Vagina (tissue), 2 donors: ENCODE results near the gene LRRC74B. TPM values are rescaled to one million over a fixed set of nuclear protein-coding genes. Genes with fewer than 3 reads are reported as not detected.
A peak's percentile ranks its signal among the peaks of the same experiment; 100 is the strongest.
"Not testable (repeated sequence)": the region's sequence is repeated elsewhere in the genome, so short reads cannot be mapped to it uniquely, and the experiment has no call there.

Experiments
- DNase-seq, 2 donors: peaks; one replicate each; pipeline ENCODE4 v3.0.0-alpha.2; 2017; ENCODE audit errors: extremely low spot score in 2 of 2
- H3K27ac ChIP-seq: fragments of 200-600 bp; sonication (generic); one replicate; pipeline ENCODE4 v1.5.1; 2019
- H3K27me3 ChIP-seq: fragments of 200-600 bp; sonication (generic); one replicate; pipeline ENCODE4 v1.5.1; 2019
- H3K36me3 ChIP-seq, 2 donors: fragments of 200-600 bp; sonication (generic); one replicate each; pipeline ENCODE4 v1.5.1; 2017 to 2019
- H3K4me1 ChIP-seq: fragments of 200-600 bp; sonication (generic); one replicate; pipeline ENCODE4 v1.5.1; 2019
- H3K4me3 ChIP-seq, 2 donors: fragments of 200-600 bp; sonication (generic); 1 replicate in 1 of 2; 2 replicates in 1 of 2; pipeline ENCODE4 v1.5.1; 2016 to 2019
- H3K9me3 ChIP-seq: fragments of 200-600 bp; sonication (generic); one replicate; pipeline ENCODE4 v1.5.1; 2019
- CTCF ChIP-seq, 3 experiments: fragments of 450-650 bp in 2 of 3; fragments of 200-600 bp in 1 of 3; sonication (generic) in 1 of 3; IDR thresholded peaks; one replicate each; pipeline ENCODE4 v1.5.1; 2017 to 2019; ENCODE audit warnings: antibody characterized with exemption in 3 of 3, mild to moderate bottlenecking in 2 of 3, moderate library complexity in 2 of 3
- POLR2A ChIP-seq, 2 donors: fragments of 450-650 bp; IDR thresholded peaks; one replicate each; pipeline ENCODE4 v1.6.1; 2017; ENCODE audit warnings: antibody characterized with exemption in 2 of 2, mild to moderate bottlenecking in 2 of 2, moderate library complexity in 2 of 2
- POLR2AphosphoS5 ChIP-seq, 2 donors: sonication (generic); formaldehyde crosslinking; IDR thresholded peaks; one replicate each; pipeline ENCODE4 v1.9.0; 2017; ENCODE audit warnings: antibody characterized with exemption in 2 of 2, mild to moderate bottlenecking in 2 of 2, low read depth in 1 of 2; ENCODE audit not compliant: insufficient read depth in 1 of 2
- intact Hi-C: fragments of 100-400 bp; cut with DNase I; formaldehyde crosslinking; loops from one replicate; pipeline ENCODE4 v1.15.1; 2023
- total RNA-seq: library from RNA; depleted of rRNA; stranded (reverse); fragments of >200 nt; gene quantifications from one replicate; pipeline ENCODE4 v1.2.3, GENCODE V29; 2016

The LRRC74B gene
- total RNA-seq, 1 donor from 2014 or later = not detected

GRCh38 chr22:21043860-21044535 lies 1.7 kb upstream of the LRRC74B start:
- TF ChIP-seq POLR2A (IDR thresholded peaks at IDR 0.05) (no peak), POLR2AphosphoS5 (IDR thresholded peaks at IDR 0.05; ENCODE audit: insufficient read depth in 1 of 2, low read depth in 1 of 2) (no peak), CTCF (IDR thresholded peaks at IDR 0.05) (no peak)
- no peaks in the 10 kb centered on the region for H3K27me3 ChIP-seq
- H3K9me3 ChIP-seq = no peaks in the 10 kb centered on the region
- H3K36me3 ChIP-seq = no peaks in the 10 kb centered on the region
- H3K27ac ChIP-seq = no peak overlapping the region
- intact Hi-C loops = no loop called here
- peaks cover 21% of the 10 kb centered on the region for H3K4me1 ChIP-seq
- no peak for DNase-seq
- no peak overlapping the region for H3K4me3 ChIP-seq

- Histone ChIP-seq H3K4me3 (peak overlapping the region; percentile 30 to 47), H3K36me3 (no peaks in the 10 kb centered on the region), H3K9me3 (no peaks in the 10 kb centered on the region), H3K27me3 (no peaks in the 10 kb centered on the region), H3K27ac (no peak overlapping the region), H3K4me1 (peaks cover 21% of the 10 kb centered on the region)
- intact Hi-C loops = no loop called here
- no peak for DNase-seq
- TF ChIP-seq CTCF (IDR thresholded peaks at IDR 0.05) = no peak
- TF ChIP-seq POLR2A (IDR thresholded peaks at IDR 0.05) = no peak
- no peak for TF ChIP-seq POLR2AphosphoS5 (IDR thresholded peaks at IDR 0.05; ENCODE audit: insufficient read depth in 1 of 2, low read depth in 1 of 2)
Observed at GRCh38 chr22:21044931-21045584, 688 bp upstream of the LRRC74B start.

- Histone ChIP-seq H3K4me1 (peaks cover 21% of the 10 kb centered on the region), H3K36me3 (no peaks in the 10 kb centered on the region), H3K4me3 (no peak overlapping the region), H3K27me3 (no peaks in the 10 kb centered on the region), H3K9me3 (no peaks in the 10 kb centered on the region), H3K27ac (no peak overlapping the region)
- TF ChIP-seq POLR2AphosphoS5 (IDR thresholded peaks at IDR 0.05; ENCODE audit: insufficient read depth in 1 of 2, low read depth in 1 of 2) = no peak
- no peak for TF ChIP-seq CTCF (IDR thresholded peaks at IDR 0.05)
- no peak for TF ChIP-seq POLR2A (IDR thresholded peaks at IDR 0.05)
- intact Hi-C loops = no loop called here
- no peak for DNase-seq
Observed at GRCh38 chr22:21047035-21047661, 1.4 kb downstream of the LRRC74B start.

GRCh38 chr22:21047730-21048129 lies 2.0 kb downstream of the LRRC74B start:
- DNase-seq = no peak
- intact Hi-C loops = no loop called here
- Histone ChIP-seq H3K27ac (no peak overlapping the region), H3K9me3 (no peaks in the 10 kb centered on the region), H3K27me3 (no peaks in the 10 kb centered on the region), H3K36me3 (no peaks in the 10 kb centered on the region), H3K4me1 (peaks cover 21% of the 10 kb centered on the region), H3K4me3 (no peak overlapping the region)
- TF ChIP-seq POLR2AphosphoS5 (IDR thresholded peaks at IDR 0.05; ENCODE audit: insufficient read depth in 1 of 2, low read depth in 1 of 2) = no peak
- no peak for TF ChIP-seq CTCF (IDR thresholded peaks at IDR 0.05)
- no peak for TF ChIP-seq POLR2A (IDR thresholded peaks at IDR 0.05)

- H3K4me3 ChIP-seq = not testable (repeated sequence)
Observed at GRCh38 chr22:21048448-21048847, 2.7 kb downstream of the LRRC74B start.

GRCh38 chr22:21048965-21049364 lies 3.2 kb downstream of the LRRC74B start:
- DNase-seq, H3K4me3 ChIP-seq, intact Hi-C loops, H3K27me3 ChIP-seq, H3K36me3 ChIP-seq, H3K9me3 ChIP-seq, H3K27ac ChIP-seq: not testable (repeated sequence)
- peaks cover 20% of the 10 kb centered on the region for H3K4me1 ChIP-seq

More at GRCh38 chr22:21048448-21048847, 2.7 kb downstream of the LRRC74B start:
- DNase-seq, H3K27ac ChIP-seq, H3K36me3 ChIP-seq, H3K27me3 ChIP-seq, intact Hi-C loops, H3K9me3 ChIP-seq: not testable (repeated sequence)
- H3K4me1 ChIP-seq = peaks cover 21% of the 10 kb centered on the region
